Smooth muscle cell (in vitro differentiated cells): ENCODE results near the gene GPR142. TPM values are rescaled to one million over a fixed set of nuclear protein-coding genes. Genes with fewer than 3 reads are reported as not detected.

Experiments
- DNase-seq: peaks from one replicate; lab custom pipeline; 2025; ENCODE audit not compliant: unreplicated experiment; lab: John Stamatoyannopoulos, UW
- H2AFZ ChIP-seq: fragments of 200-600 bp; sonication (generic); 2 replicates; pipeline ENCODE4 v1.6.0; 2016; ENCODE audit warnings: antibody characterized with exemption, low read depth, mild to moderate bottlenecking
- H3F3A ChIP-seq: fragments of 200-600 bp; sonication (generic); 2 replicates; pipeline ENCODE4 v1.6.0; 2017; ENCODE audit warnings: antibody characterized with exemption, low read depth
- H3K27ac ChIP-seq: fragments of 200-600 bp; sonication (generic); 2 replicates; pipeline ENCODE4 v1.5.1; 2016; ENCODE audit warnings: low read depth, mild to moderate bottlenecking
- H3K27me3 ChIP-seq: fragments of 200-600 bp; sonication (generic); 2 replicates; pipeline ENCODE4 v1.6.1; 2016; ENCODE audit warnings: low read depth, mild to moderate bottlenecking
- H3K36me3 ChIP-seq: fragments of 200-600 bp; sonication (generic); 2 replicates; pipeline ENCODE4 v1.5.1; 2016; ENCODE audit warnings: low read depth
- H3K4me1 ChIP-seq: fragments of 200-600 bp; sonication (generic); 2 replicates; pipeline ENCODE4 v1.5.1; 2016; ENCODE audit warnings: low read depth
- H3K4me2 ChIP-seq: fragments of 200-600 bp; sonication (generic); 2 replicates; pipeline ENCODE4 v1.6.0; 2016; ENCODE audit warnings: mild to moderate bottlenecking
- H3K4me3 ChIP-seq: fragments of 200-600 bp; sonication (generic); 2 replicates; pipeline ENCODE4 v1.5.1; 2016; ENCODE audit warnings: mild to moderate bottlenecking
- H3K79me2 ChIP-seq: fragments of 200-600 bp; sonication (generic); 2 replicates; pipeline ENCODE4 v1.6.0; 2016; ENCODE audit warnings: low read depth, mild to moderate bottlenecking
- H3K9ac ChIP-seq: fragments of 200-600 bp; sonication (generic); 2 replicates; pipeline ENCODE4 v1.6.0; 2016; ENCODE audit warnings: low read depth
- H3K9me3 ChIP-seq: fragments of 200-600 bp; sonication (generic); replicated peaks from 2 replicates; pipeline ENCODE4 v1.5.1; 2016; ENCODE audit warnings: low read depth
- H4K20me1 ChIP-seq: fragments of 200-600 bp; sonication (generic); 2 replicates; pipeline ENCODE4 v1.6.0; 2016; ENCODE audit warnings: low read depth
- CTCF ChIP-seq: fragments of 200-600 bp; sonication (generic); IDR thresholded peaks from 2 replicates; pipeline ENCODE4 v1.5.1; 2017; ENCODE audit warnings: borderline replicate concordance, mild to moderate bottlenecking, antibody characterized with exemption; ENCODE audit not compliant: insufficient read depth, poor library complexity, severe bottlenecking
- WGBS: methylation state at CpG from one replicate; pipeline ENCODE4 v1.1.7; 2016; ENCODE audit warnings: low lambda C conversion rate; 5-methylcytosine and 5-hydroxymethylcytosine counted together
- polyA plus RNA-seq: library from polyadenylated mRNA; unstranded; fragments of >200 nt; fragmentation: Nextera tagmentation; extraction: Ambion mirVana; gene quantifications from 2 replicates; pipeline ENCODE4 v1.2.1, GENCODE V29; 2016
- total RNA-seq: library from RNA; depleted of rRNA; stranded (reverse); fragments of >200 nt; gene quantifications from 2 replicates; pipeline ENCODE4 v1.2.3, GENCODE V29; 2014

The GPR142 gene
- total and polyA plus RNA-seq, 2 experiments from 2014 or later: not detected

GRCh38 chr17:74390680-74391653, 23.7 kb downstream of the GPR142 start:
- no peaks in the 10 kb centered on the region for H3K36me3 ChIP-seq
- no peak overlapping the region for H3K9ac ChIP-seq
- no peak overlapping the region for H2AFZ ChIP-seq
- no peaks in the 10 kb centered on the region for H3K27me3 ChIP-seq
- no peak for DNase-seq
- H3K4me2 ChIP-seq: peak overlapping the region; percentile 45
- H3K9me3 ChIP-seq: no peaks in the 10 kb centered on the region
- no peaks in the 10 kb centered on the region for H3K79me2 ChIP-seq
- peaks cover 6% of the 10 kb centered on the region for H3F3A ChIP-seq
- TF ChIP-seq CTCF: no peak
- no peaks in the 10 kb centered on the region for H4K20me1 ChIP-seq
- H3K4me3 ChIP-seq: no peak overlapping the region
- peaks cover 15% of the 10 kb centered on the region for H3K4me1 ChIP-seq
- H3K27ac ChIP-seq: peak overlapping the region; percentile 69
- WGBS: 51% methylated on average over 11 of the region's 11 CpGs

- peaks cover 12% of the 10 kb centered on the region for H3K4me1 ChIP-seq
- 68% methylated on average over 5 of the region's 5 CpGs for WGBS
- H3K36me3 ChIP-seq: no peaks in the 10 kb centered on the region
Measured at GRCh38 chr17:74391771-74392170, 24.5 kb downstream of the GPR142 start.

GRCh38 chr17:74392848-74393247, 25.5 kb downstream of the GPR142 start:
- no peak overlapping the region for H3K9ac ChIP-seq
- DNase-seq: no peak

More at GRCh38 chr17:74391771-74392170, 24.5 kb downstream of the GPR142 start:
- Histone ChIP-seq H2AFZ (no peak overlapping the region), H3K9me3 (no peaks in the 10 kb centered on the region), H3K27ac (peak overlapping the region; percentile 69), H3F3A (peaks cover 4% of the 10 kb centered on the region), H3K4me2 (peak overlapping the region; percentile 45), H3K4me3 (no peak overlapping the region), H3K79me2 (no peaks in the 10 kb centered on the region), H4K20me1 (no peaks in the 10 kb centered on the region), H3K9ac (no peak overlapping the region), H3K27me3 (no peaks in the 10 kb centered on the region)
- no peak for TF ChIP-seq CTCF
- no peak for DNase-seq

More at GRCh38 chr17:74392848-74393247, 25.5 kb downstream of the GPR142 start:
- no peak overlapping the region for H3K27ac ChIP-seq
- TF ChIP-seq CTCF: no peak
- H3F3A ChIP-seq: peaks cover 4% of the 10 kb centered on the region
- H3K4me2 ChIP-seq: no peak overlapping the region
- WGBS: 63% methylated on average over 5 of the region's 5 CpGs
- H3K9me3 ChIP-seq: no peaks in the 10 kb centered on the region
- H3K36me3 ChIP-seq: no peaks in the 10 kb centered on the region
- no peaks in the 10 kb centered on the region for H3K79me2 ChIP-seq
- H2AFZ ChIP-seq: no peak overlapping the region
- no peaks in the 10 kb centered on the region for H4K20me1 ChIP-seq
- H3K27me3 ChIP-seq: no peaks in the 10 kb centered on the region
- no peak overlapping the region for H3K4me3 ChIP-seq
- peaks cover 6% of the 10 kb centered on the region for H3K4me1 ChIP-seq
